GM19324 (cell line): ENCODE measurements around the gene IQSEC1.

Experiments
- ATAC-seq: cut with Tn5 transposase; IDR thresholded peaks from one replicate; pipeline ENCODE4 v1.9.1; 2021; ENCODE audit warnings: mild to moderate bottlenecking, moderate library complexity; ENCODE audit not compliant: unreplicated experiment, low FRiP score

IQSEC1 gene

DNA sequence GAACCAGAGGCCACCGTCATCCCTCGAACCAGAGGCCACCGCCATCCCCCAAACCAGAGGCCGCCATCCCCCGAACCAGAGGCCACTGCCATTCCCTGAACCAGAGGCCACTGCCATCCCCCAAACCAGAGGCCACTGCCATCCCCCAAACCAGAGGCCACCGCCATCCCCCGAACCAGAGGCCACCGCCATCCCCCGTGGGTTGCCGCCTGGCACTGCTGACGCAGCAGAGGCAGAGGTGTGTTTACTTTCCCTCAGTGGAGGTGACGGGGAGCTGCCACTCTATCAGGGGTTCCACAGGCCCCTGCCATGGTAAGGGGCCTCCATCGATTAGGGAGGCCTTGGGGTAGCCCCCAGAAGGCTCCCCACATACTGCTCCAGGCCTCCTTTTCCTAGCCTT lies 1.5 kb downstream of the IQSEC1 start:
- ATAC-seq = no peak

DNA sequence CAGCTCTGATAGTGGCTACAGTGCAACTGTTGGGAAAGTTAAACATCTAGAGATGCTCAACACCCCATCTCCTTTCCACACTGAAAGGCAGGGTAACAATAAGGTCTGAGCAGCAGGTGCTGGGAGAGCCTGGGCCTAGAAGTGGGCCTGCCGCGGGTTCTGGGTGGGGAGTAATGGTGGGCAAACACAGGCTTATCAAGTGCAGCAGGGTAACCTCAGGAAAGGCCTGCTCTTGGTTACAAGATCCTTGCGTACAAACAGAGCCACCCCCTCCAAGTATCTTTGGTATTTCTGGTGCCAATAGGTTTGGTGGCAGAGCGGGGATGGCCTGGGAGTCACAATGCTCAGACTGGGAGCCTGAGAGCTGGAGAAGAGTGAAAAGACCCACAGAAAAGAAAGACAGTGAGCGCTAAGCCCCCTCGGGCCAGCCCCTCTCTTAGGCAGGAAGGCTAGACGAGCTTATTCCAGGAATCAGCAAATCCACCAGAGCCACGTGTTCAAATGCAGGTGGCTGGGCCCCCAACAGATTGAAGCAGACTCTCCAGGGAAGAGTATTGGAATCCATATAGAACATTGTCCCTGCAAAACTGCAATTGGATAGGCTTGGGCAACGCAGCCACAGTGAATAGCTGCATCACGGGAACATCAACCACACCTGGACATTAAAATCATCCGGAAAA lies 2.7 kb downstream of the IQSEC1 start:
- ATAC-seq = no peak

DNA sequence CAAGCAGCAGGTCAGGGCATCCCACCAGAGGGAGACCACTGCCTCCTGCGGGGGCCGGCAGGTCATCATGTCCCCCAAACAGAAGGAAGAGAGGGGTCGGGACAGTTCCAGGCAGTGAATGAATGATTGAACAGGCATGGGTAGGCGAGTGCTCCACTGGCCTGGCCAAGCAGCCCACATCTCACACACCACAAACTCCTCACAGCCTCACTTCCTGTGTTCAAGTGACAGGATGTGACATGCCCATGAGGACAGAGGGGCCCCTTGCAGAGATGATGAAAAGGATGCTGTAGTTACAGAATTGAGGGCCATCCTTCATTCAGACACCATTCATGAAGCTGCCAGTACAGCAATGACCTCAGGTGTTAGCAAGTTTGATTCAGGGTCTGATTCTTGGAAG lies 3.7 kb downstream of the IQSEC1 start:
- no peak for ATAC-seq

DNA sequence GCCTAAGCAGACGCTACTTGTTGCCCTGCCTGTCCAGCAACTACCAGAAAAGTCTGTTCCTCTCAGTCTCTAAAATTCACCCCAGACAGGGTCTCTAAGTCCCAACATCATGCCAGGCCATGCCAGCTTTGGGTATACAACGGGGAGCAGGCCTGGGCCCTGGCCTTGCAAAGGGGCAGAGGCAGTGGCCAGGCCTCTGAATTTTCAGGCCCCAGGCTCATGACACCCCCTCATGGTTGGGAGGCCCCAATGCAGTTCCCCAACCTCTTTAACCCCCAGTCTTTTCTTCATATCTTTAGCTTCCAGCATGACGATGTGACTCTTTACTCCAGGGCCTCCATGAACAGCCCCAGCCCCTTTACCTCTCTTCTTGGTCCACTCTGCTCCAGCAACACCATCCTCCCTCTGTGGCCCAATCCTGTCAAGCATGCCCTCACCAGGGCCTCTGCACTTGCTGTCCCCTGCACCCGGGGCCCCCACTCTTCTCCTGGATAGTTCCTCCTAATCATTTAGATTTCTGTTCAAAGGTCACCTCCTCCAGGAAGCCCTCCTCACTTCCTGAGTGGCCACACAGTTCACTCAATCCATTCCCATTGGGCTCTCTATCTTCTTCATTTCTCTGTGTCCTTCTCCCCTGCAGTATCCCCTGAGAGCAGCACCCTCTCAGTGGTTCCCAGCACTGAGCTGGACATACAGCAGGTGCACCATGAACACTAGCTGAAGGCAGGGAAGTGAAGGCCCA lies 4.8 kb downstream of the IQSEC1 start:
- no peak for ATAC-seq

DNA sequence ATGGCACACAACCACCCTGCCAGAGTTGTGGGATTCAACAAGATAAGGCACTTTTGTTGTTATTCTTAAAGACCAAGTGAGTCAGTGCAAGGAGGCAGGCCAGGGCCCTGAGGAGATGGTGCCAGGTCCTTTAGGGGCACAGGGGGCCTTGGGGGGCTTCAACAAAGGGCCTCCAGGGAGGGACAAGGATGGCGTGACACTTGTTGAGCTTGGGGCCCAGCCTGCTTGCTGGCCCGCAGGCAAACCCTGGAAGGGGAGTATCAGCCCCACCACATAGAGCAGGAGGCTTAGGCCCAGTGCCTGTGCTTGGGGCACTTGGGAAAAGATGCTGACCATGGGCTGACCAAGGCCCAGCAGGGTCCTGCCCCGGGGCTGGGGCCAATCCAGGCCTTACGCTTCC lies 5.5 kb downstream of the IQSEC1 start:
- ATAC-seq = no peak

DNA sequence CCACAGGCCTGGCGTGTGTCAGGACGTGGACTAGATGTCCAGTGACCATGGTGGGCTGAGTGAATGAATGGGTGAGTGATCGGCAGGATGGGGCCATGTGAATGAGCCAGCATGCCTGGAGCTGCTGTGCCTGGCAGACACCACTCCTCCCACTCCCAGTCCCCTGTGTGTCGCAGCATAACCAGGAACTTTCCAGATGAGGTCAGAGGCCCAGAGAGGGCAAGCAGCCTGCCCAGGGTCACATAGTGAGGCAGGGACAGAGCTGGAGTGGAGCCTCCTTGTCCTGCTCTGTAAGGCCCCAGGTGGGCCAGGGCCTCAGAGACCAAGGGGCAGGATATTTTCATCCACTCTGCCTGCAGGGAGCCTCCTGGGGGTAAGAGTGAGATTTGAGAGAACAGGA lies 6.4 kb downstream of the IQSEC1 start:
- ATAC-seq = no peak

DNA sequence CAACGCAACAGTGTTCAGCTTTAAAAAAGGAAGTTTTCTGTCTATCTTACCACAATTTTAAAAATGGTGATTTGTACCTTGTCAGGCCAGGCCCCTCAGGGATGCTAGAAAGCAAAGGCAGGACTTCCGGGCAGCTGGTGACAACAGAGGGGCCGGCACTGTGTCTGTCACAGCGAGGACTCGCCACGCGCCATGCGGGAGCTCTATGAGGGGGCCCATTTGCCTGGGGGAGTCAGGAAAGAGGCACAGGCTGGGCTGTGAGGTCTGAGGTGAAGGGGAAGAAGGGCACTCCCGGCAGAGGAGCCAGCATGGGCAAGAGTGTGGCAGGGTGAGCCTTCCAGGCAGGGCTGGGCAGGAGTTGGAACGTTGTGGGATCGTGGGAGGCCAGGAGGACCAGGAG lies 7.0 kb downstream of the IQSEC1 start:
- ATAC-seq = no peak

DNA sequence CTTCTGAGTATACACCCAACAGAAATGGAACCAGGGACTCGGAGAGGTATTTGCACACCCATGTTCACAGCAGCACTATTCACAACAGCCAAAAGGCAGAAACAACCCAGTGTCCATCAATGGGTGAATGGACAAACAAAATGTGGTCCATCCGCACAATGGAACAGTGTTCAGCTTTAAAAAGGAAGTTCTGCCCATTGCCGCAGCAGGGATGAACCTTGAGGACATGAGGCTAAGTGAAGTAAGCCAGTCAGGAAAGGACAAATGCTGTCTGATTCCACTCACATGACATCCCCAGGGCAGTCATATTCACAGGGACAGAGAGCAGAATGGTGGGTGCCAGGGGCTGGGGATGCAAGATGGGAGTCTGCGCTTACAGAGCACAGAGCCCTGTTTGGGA lies 7.5 kb downstream of the IQSEC1 start:
- no peak for ATAC-seq

DNA sequence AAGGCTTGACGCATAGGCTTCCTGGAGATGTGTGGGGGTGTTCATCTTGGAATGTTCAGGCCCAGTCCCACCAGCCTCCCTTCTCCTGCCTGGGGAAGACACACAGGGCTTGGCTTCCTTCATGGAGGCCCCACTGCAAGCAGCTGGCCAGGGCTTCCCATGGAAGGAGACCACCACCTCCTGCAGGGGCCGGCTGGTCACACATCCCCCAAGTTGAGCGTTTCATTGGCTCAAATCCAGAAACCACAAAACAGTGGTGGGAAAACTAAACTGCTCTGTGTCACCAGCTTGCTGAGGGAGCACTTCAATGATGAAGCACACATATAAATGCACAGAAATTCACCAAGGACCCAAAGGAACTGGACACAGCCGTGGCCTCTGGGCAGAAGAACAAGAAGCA lies 8.3 kb downstream of the IQSEC1 start:
- no peak for ATAC-seq

DNA sequence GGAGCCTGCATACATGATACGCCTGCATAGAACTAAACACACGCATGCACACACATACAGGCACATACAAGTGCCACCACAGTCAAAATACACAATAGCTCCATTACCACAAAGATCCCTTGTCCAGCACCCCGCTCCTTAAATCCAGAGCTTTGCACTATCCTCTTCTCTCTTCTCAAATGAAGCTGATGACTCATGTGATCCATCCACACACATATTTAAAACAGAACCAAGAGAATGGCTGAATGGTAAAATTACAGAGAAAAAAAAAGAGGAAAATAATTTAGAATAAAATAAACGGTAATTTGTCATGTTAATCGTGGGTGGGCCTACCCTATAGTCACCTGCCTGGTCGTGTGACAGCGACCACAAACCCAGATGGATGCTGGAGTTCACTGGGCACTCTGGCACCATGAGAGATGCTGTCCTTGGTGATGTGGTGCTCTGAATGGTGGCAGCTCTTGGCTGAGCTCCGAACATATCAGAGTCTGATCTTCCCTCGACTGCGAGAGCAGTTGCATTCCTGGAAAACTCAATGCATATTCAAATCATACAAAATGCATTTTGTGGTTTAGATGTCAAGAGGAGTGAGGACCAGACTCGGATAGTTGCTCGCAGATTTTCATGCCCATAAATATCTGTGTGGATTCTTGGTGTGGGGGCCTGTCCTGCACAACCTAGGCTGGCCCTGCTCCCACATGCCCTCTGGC lies 8.9 kb downstream of the IQSEC1 start:
- ATAC-seq = no peak

DNA sequence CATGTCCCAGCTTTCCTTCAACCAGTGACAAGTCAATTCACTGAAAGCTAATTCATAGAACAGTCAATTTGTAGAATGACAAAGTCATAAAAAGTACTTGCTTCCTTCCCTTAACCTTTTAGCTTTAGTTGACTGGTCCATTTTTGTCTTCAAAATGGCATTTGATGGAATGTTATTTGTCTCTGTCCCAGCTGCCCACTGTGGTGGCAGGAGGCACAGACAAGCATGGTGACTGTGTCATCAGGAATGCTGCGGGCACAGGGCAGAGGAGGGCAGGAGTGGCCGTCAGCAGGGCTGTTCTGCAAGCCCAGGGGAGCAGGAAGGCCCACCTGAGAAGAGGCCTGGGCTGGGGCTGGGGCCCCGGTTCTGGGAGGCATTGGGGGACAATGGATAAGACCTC lies 10.0 kb downstream of the IQSEC1 start:
- ATAC-seq = no peak

DNA sequence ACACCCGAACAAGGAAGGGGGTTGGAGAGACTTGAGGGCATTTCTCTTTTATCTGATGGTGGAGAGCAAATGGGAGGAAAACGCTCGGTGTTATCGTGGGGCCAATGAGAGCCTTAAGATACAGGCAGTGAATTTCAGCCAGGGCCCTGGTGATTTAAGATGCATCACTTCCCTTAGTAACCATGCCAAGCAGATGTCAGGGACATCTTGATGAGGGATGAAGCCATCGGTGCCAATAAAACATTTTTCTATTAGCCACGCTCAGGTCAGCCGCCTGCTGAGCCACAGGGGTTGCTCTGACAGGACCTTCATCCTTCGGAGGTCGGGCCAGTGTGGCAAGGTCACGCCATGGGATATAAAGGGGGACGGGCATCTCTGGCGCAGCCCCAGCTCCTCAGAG lies 10.6 kb downstream of the IQSEC1 start:
- no peak for ATAC-seq

DNA sequence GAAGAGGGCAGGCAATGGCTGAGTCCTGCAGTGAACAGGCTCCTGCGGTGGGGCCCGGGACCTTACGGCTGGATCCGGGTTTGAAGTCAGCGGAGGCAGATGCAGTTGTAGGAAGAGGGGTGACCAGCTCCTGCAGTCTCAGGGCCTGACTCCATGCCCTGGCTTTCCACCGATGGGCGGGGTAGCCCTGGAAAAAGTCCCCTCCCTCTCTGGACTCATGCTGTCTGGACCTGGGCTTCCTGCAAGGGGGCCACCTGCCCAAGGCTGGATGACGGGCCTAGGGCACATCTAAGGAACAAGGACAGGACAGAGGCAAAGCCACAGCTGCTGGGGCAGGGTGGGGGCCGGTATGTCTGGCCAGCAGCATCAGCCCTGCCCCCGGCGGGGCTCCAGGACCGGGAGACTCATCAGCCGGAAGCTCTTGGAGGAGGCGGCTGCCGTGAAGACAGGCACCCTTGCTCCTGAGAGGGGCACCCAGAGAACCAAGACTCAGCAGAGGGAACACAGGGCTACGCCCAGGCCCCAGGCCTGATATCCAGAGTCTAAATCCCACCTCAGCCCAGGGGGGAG lies 12.8 kb downstream of the IQSEC1 start:
- no peak for ATAC-seq

DNA sequence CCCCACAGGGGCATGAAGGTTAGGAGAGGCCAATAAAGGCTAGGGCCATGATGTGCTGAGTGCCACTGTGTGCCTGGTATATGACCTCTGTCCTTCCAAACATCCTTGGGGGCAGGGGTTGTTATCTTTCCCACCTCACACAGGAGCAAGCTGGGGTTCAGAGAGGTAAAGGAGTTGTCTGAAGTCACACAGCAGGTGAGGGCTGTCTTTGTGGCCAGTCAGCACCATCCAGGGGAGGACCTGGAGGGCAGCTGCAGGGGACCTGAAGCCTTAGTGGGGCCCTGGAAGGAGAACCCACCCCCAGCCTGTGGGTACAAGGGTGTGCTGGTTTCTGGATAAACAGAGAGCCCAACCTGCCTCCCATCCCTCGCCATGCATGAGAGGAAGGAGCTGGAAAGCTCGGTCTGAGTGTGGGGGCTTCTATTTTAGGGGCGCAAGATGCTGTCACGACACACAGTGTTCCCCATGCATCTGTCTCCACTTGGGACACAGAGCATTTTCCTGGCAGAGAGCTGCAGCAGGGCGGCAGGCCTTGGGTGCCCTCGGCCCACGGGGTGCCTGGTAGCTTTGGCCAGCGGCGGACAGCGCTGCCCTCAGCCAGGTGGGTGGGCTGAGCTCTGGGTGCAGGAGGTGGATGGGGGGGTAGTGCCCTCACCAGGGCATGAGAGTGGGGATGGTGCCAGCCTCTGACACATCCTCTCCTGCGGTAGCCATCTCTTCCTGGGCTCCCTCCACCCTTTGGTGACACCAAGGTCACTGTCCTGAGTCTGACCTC lies 14.7 kb downstream of the IQSEC1 start:
- no peak for ATAC-seq

DNA sequence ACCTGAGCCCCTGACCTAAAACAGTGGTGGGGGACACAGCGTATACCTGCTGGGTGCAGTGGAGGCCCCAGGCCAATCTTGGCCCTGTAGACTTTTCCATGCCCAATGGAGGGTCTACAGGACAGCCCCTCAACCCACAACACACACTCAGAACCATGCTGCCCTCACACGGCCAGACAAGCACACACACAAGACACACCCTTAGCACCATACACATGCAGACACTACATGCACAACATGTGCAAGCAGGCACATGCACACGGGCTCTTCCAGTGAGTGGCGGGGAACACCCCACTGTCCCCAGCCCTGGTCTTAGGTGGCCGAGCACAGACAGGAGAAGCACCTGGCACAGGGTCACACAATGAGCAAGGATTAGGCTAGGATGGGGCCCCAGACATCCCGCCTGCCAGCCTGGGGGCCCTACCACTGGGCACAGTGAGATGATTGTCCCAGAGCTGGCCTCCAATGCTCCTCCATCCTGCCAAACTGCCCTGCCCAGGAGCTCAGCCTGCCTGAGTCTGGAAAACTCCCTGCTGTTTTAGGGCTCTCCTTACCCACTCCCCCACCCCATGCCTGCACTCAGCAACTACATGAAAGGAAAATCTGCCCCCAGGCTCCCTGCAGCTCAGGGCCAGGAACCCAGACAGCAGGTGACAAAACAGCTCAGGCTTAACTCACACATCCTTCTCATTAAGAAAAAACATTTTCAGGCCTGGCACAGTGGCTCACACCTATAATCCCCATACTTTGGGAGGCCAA lies 15.8 kb downstream of the IQSEC1 start:
- ATAC-seq = no peak

DNA sequence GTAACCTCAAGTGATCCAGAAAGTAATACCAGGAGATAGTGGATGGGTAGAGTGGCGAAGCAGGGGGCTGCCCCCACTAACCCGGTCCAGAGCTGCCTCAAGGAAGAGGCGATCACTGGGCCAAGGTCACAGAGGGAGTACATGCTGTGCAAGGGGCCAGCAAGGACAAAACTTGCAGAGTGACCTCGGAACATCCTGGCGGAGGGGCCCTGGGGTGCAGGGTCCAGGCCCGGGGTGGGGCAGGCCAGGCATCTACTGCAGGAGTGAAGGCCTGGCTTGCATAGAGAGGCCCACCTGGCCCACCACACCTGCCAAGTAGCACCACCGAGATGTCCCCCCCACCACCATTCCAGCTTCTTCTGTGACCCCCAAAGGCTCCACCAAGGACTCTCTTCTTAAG lies 17.6 kb downstream of the IQSEC1 start:
- no peak for ATAC-seq

DNA sequence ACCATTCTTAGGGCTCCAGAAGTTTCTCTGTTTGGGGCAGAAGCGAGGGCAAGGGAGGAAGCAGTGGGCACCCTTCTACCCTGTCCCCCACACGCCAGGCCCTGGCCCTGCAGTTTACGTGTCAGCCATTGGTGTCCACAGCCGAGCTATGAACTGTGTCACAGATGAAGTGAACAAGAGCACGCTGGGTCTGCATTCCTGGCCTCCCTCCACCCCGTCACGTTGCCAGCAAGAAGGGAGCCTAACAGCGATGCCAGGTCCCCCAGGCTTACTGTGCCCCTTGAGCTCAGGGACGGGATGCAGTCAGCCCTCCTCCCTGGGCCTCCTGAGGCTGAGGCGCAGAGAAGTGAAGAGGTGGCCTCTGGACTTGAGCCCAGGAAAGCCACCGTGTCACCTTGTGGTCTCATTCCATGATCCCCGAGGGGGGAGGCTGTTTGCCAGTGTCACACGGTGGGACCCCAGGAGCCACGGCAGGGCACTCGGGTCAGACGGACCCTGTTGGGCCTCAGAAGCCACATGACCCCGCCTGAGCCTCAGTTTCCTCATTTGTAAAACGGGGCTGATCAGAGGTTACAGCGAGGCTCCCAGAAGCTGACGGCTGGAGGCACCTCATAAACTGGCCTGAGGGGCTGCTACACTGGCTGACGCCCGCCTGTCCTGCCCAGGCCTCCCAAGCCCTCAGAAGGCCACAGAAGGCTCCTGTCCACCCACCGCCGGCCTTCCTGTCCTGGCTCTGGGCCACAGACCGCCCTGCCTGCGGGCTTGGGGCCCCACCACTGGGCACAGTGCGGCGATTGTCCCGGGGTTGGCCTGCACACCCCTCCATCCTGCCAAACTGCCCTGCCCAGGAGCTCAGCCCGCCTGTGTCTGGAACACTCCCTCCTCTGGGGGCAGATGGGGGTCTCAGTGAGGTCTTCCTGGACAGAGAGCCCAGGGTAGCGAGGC lies 18.6 kb downstream of the IQSEC1 start:
- no peak for ATAC-seq

DNA sequence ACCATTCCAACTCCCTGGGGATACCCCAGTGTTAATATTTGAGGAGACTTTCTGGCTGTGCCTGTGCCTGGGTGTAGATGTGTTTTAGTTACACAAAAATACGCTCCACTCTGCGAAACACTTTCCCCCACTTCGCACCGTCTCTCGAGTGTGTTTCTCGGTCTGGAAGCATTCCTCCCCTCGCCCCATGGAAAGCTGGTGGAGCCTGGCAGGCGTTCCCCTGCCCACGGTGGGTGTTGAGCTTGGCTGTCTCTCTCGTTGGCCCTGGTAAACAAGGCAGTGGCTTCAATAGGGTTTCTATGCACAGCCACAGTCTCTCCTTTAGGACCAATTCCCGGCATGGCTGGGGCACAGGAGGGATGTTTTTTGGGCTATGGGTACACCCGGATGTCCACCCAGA lies 19.3 kb downstream of the IQSEC1 start:
- ATAC-seq = no peak

DNA sequence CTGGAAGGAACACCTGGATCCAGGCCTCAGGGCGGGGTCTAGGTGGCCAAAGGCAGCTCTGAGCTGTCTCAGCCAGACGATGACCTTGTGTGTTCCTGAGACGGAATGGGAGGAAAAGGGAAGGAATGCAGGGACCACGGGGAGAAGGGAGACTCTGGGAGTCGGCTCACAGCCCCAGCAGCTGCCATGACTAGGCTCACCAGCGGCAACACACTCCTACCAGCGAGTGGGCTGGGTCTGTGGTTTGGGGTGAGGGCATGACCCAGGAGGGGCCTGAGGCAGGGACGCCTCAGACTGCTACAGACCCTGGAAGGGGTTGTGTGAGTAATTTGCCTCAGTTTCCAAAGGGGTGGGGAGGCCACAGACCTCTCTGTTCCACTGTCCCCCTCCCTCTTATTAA lies 19.8 kb downstream of the IQSEC1 start:
- ATAC-seq = no peak
